Spleen (tissue), 7 donors: ENCODE data around the gene MPZL2.

Experiments
- POLR2A ChIP-seq, 3 donors: fragments of 450-650 bp; IDR thresholded peaks; one replicate each; pipeline ENCODE4 v1.5.1; 2017; ENCODE audit warnings: antibody characterized with exemption in 3 of 3, mild to moderate bottlenecking in 1 of 3
- POLR2AphosphoS5 ChIP-seq, 3 donors: sonication (generic); formaldehyde crosslinking; IDR thresholded peaks; one replicate each; pipeline ENCODE4 v1.5.1; 2017; ENCODE audit warnings: antibody characterized with exemption in 3 of 3
- TF ChIP-seq, protein P1 (sequence below), 11 experiments: fragments of 200-600 bp in 7 of 11; fragments of 450-650 bp in 4 of 11; sonication (generic) in 4 of 11; IDR thresholded peaks in 8 of 11; conservative IDR thresholded peaks in 3 of 11; 1 replicate in 7 of 11; 2 replicates in 4 of 11; pipeline versions ENCODE4 v1.4.0 to v1.8.0; 2016 to 2021; ENCODE audit warnings: antibody characterized with exemption in 11 of 11, inconsistent platforms in 4 of 11, mild to moderate bottlenecking in 1 of 11
- donor health status: DM: no; HTN: no; CAD: no; lungs with moderate emphysema.
- donor health status: DM: no; HTN: no; CAD: no.
- donor health status: DM: no; HTN: no; CAD: no.

DNA sequence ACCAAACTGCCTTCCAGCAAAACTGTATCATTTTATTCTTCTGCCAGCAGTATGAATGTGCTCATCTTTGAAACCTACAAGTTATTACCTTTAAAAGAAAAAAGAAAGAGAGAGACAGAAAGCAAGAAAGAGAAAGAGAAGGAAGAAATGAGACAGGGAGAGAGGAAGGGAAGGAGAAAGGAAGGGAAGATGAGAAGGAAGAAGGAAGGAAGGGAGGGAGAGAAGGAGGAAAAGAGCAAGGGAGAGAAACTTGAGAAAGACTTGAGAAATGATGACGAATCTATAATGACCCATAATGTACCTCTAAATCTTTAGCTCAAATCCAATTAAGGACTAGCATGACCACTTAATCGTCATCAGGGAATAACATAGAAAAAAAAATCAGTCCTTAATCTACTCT is 27.9 kb downstream of the MPZL2 start:
- TF ChIP-seq, protein P1, sequence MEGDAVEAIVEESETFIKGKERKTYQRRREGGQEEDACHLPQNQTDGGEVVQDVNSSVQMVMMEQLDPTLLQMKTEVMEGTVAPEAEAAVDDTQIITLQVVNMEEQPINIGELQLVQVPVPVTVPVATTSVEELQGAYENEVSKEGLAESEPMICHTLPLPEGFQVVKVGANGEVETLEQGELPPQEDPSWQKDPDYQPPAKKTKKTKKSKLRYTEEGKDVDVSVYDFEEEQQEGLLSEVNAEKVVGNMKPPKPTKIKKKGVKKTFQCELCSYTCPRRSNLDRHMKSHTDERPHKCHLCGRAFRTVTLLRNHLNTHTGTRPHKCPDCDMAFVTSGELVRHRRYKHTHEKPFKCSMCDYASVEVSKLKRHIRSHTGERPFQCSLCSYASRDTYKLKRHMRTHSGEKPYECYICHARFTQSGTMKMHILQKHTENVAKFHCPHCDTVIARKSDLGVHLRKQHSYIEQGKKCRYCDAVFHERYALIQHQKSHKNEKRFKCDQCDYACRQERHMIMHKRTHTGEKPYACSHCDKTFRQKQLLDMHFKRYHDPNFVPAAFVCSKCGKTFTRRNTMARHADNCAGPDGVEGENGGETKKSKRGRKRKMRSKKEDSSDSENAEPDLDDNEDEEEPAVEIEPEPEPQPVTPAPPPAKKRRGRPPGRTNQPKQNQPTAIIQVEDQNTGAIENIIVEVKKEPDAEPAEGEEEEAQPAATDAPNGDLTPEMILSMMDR (IDR thresholded peaks at IDR 0.05 in 8 of 11, conservative IDR thresholded peaks at IDR 0.05 in 3 of 11): no peak
- TF ChIP-seq POLR2A (IDR thresholded peaks at IDR 0.05) (no peak), POLR2AphosphoS5 (IDR thresholded peaks at IDR 0.05) (no peak)
